WTC11 (cell line): ENCODE measurements around the gene QKI. TPM values are rescaled to one million over a fixed set of nuclear protein-coding genes. Genes with fewer than 3 reads are reported as not detected.

ENCODE experiments used
- ATAC-seq: fragments of 200-7000 bp; cut with Tn5 transposase; 2 replicates; pipeline ENCODE4 v1.10.0; 2021; ENCODE audit warnings: mild to moderate bottlenecking, moderate library complexity
- CTCF ChIA-PET: fragments of 300-600 bp; sonication (Branson Sonifier 250); formaldehyde crosslinking; loops from one replicate; lab custom pipeline; 2021; ENCODE audit warnings: antibody characterized with exemption; lab: Charles Lee
- POLR2A ChIA-PET: fragments of 350-600 bp; sonication (Branson Sonifier 250); formaldehyde crosslinking; loops from one replicate; lab custom pipeline; 2021; ENCODE audit warnings: antibody characterized with exemption; lab: Charles Lee
- DNase-seq: peaks from one replicate; pipeline ENCODE4 v3.0.0; 2021; ENCODE audit warnings: low spot score
- H3K27ac Mint-ChIP-seq: 2 replicates; pipeline ENCODE4 v1.8.0; 2021; ENCODE audit warnings: mixed read lengths
- H3K27me3 Mint-ChIP-seq: 2 replicates; pipeline ENCODE4 v1.8.0; 2021; ENCODE audit warnings: low read depth, mild to moderate bottlenecking, moderate library complexity, mixed read lengths
- H3K36me3 Mint-ChIP-seq: 2 replicates; pipeline ENCODE4 v1.8.0; 2021; ENCODE audit warnings: mixed read lengths
- H3K4me1 Mint-ChIP-seq: 2 replicates; pipeline ENCODE4 v1.8.0; 2022; ENCODE audit warnings: mixed read lengths
- H3K4me3 Mint-ChIP-seq: 2 replicates; pipeline ENCODE4 v1.8.0; 2021; ENCODE audit warnings: mild to moderate bottlenecking, moderate library complexity, mixed read lengths
- H3K9me3 Mint-ChIP-seq: 2 replicates; pipeline ENCODE4 v1.8.0; 2021; ENCODE audit warnings: mixed read lengths
- AR ChIP-seq: fragments of 250-450 bp; sonication (Bioruptor Pico); IDR thresholded peaks from 2 replicates; pipeline ENCODE4 v1.9.0; 2021; ENCODE audit warnings: mild to moderate bottlenecking
- ATF2 ChIP-seq: sonication (generic); formaldehyde crosslinking; IDR thresholded peaks from 2 replicates; pipeline ENCODE4 v1.8.1; 2022; ENCODE audit warnings: low read depth, missing genetic modification reagents, borderline replicate concordance
- FOXJ3 ChIP-seq: sonication (generic); formaldehyde crosslinking; IDR thresholded peaks from 2 replicates; pipeline ENCODE4 v1.9.0; 2021; ENCODE audit warnings: missing genetic modification reagents, mild to moderate bottlenecking, borderline replicate concordance
- FOXP1 ChIP-seq: sonication (generic); formaldehyde crosslinking; IDR thresholded peaks from 2 replicates; pipeline ENCODE4 v1.8.0; 2022; ENCODE audit warnings: missing genetic modification reagents, mild to moderate bottlenecking, moderate library complexity, borderline replicate concordance
- GABPB1 ChIP-seq: sonication (generic); formaldehyde crosslinking; IDR thresholded peaks from 2 replicates; pipeline ENCODE4 v1.8.1; 2023; ENCODE audit warnings: mild to moderate bottlenecking, missing genetic modification reagents
- JUN ChIP-seq: sonication (generic); formaldehyde crosslinking; IDR thresholded peaks from 2 replicates; pipeline ENCODE4 v1.8.0; 2023; ENCODE audit warnings: mild to moderate bottlenecking, missing genetic modification reagents
- NR2C2 ChIP-seq: sonication (generic); formaldehyde crosslinking; IDR thresholded peaks from 2 replicates; pipeline ENCODE4 v1.8.0; 2022; ENCODE audit warnings: mild to moderate bottlenecking, missing genetic modification reagents
- NR3C1 ChIP-seq: sonication (generic); formaldehyde crosslinking; conservative IDR thresholded peaks from 2 replicates; pipeline ENCODE4 v1.8.1; 2023; ENCODE audit warnings: low read depth, mild to moderate bottlenecking, missing genetic modification reagents
- OVOL2 ChIP-seq: fragments of 250-450 bp; sonication (Bioruptor Pico); IDR thresholded peaks from 2 replicates; pipeline ENCODE4 v1.9.0; 2021; ENCODE audit warnings: mild to moderate bottlenecking, borderline replicate concordance
- PRRX2 ChIP-seq: fragments of 250-450 bp; sonication (Bioruptor Pico); IDR thresholded peaks from 2 replicates; pipeline ENCODE4 v1.8.0; 2021; ENCODE audit warnings: mild to moderate bottlenecking
- SMAD4 ChIP-seq: sonication (generic); formaldehyde crosslinking; IDR thresholded peaks from 2 replicates; pipeline ENCODE4 v1.8.0; 2022; ENCODE audit warnings: mild to moderate bottlenecking, missing genetic modification reagents
- TCF7 ChIP-seq: sonication (generic); formaldehyde crosslinking; IDR thresholded peaks from 2 replicates; pipeline ENCODE4 v1.8.0; 2022; ENCODE audit warnings: mild to moderate bottlenecking, low read depth, missing genetic modification reagents, moderate library complexity
- TEAD1 ChIP-seq: sonication (generic); formaldehyde crosslinking; IDR thresholded peaks from 2 replicates; pipeline ENCODE4 v1.8.0; 2022; ENCODE audit warnings: mild to moderate bottlenecking, missing genetic modification reagents
- ZBTB21 ChIP-seq: sonication (generic); formaldehyde crosslinking; IDR thresholded peaks from 2 replicates; pipeline ENCODE4 v1.8.1; 2023; ENCODE audit warnings: mild to moderate bottlenecking, missing genetic modification reagents, borderline replicate concordance
- ZNF219 ChIP-seq: sonication (generic); formaldehyde crosslinking; IDR thresholded peaks from 2 replicates; pipeline ENCODE4 v1.8.0; 2023; ENCODE audit warnings: missing genetic modification reagents, mild to moderate bottlenecking, borderline replicate concordance
- ZNF232 ChIP-seq: sonication (generic); formaldehyde crosslinking; IDR thresholded peaks from 2 replicates; pipeline ENCODE4 v1.8.0; 2022; ENCODE audit warnings: mild to moderate bottlenecking, missing genetic modification reagents
- ZNF263 ChIP-seq: sonication (generic); formaldehyde crosslinking; IDR thresholded peaks from 2 replicates; pipeline ENCODE4 v1.8.1; 2022; ENCODE audit warnings: low read depth, mild to moderate bottlenecking, moderate library complexity, missing genetic modification reagents
- ZNF423 ChIP-seq: fragments of 250-450 bp; sonication (Bioruptor Pico); IDR thresholded peaks from 2 replicates; pipeline ENCODE4 v2.1.2; 2022; ENCODE audit warnings: mild to moderate bottlenecking, moderate library complexity
- ZNF671 ChIP-seq: fragments of 250-450 bp; sonication (Bioruptor Pico); IDR thresholded peaks from 2 replicates; pipeline ENCODE4 v1.8.0; 2021; ENCODE audit warnings: mild to moderate bottlenecking
- total RNA-seq: library from RNA; stranded (reverse); gene quantifications from 3 replicates; pipeline ENCODE4 v1.2.3, GENCODE V29; 2021
- TF ChIP-seq, protein P1 (sequence below): sonication (generic); formaldehyde crosslinking; IDR thresholded peaks from 2 replicates; pipeline ENCODE4 v1.8.0; 2022; ENCODE audit warnings: missing genetic modification reagents
- TF ChIP-seq, protein P2 (sequence below): sonication (generic); formaldehyde crosslinking; IDR thresholded peaks from 2 replicates; pipeline ENCODE4 v1.8.0; 2022; ENCODE audit warnings: mild to moderate bottlenecking, missing genetic modification reagents

The QKI gene
- total RNA-seq, 1 experiment from 2014 or later, result 145 TPM

DNA sequence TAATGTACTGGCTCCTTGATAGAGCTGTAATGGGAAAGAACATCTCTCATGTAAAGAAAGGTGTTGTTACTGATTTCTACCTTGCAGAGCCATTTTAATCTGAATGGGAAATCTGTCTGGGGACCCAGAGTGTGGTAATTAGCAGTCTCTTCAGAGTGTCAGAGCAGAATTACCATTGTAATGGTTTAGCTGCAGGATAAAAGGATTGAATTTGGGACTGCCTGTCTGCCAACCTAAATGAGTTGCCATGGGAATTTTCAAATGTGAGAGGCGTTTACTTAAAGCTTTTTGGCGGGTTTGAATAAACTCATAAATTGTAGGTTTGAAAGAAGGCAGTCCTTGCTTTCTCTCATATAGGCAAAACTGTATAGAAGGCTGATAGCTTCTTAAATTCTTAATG lies 128.8 kb downstream of the QKI start (continued):
- TF ChIP-seq AR, result no peak
- TF ChIP-seq FOXJ3 (CRISPR knock-in tag), result no peak
- TF ChIP-seq, all 79 proteins: peak for 0

DNA sequence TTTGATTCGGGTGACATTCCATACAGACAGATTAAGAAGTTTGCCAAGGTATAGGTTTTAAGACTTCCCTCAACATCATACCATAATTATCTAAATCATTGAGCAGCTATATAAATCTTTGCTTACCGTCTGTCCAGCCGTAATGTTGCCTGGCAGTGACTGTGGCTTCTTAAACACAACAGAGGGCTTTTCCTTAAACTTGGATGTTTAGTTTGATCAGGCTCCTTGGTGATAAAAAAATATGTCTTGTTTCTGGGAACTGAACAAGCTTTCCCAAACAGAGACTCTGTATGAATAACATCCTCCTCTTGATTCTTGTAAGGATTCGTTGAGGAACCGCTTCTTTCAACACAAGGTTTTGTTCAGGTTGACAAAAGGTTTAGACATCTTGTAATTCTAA lies 130.9 kb downstream of the QKI start:
- no peak for DNase-seq
- Mint-ChIP-seq H3K4me1 (peaks cover 72% of the 10 kb centered on the region), H3K4me3 (no peak overlapping the region), H3K9me3 (no peaks in the 10 kb centered on the region), H3K27me3 (no peaks in the 10 kb centered on the region), H3K27ac (no peak overlapping the region), H3K36me3 (no peaks in the 10 kb centered on the region)
- ChIA-PET CTCF (interaction anchor here (1.0 to 1.5 kb wide), 2 partner anchors 9 to 44 kb away, joined by 3 to 4 read pairs; no protein-coding TSS in a partner anchor), POLR2A (no interaction called here)
- TF ChIP-seq ZNF423 (CRISPR knock-in tag) (no peak), ATF2 (CRISPR knock-in tag) (no peak)
- TF ChIP-seq, all 79 proteins: peak for 0
- ATAC-seq, result no peak

GRCh38 chr6:163547287-163547686 lies 132.8 kb downstream of the QKI start:
- Mint-ChIP-seq H3K27me3 (no peaks in the 10 kb centered on the region), H3K4me3 (no peak overlapping the region), H3K36me3 (peaks cover 10% of the 10 kb centered on the region), H3K4me1 (peaks cover 57% of the 10 kb centered on the region), H3K27ac (peak overlapping the region; percentile 68)
- CTCF ChIA-PET, result no interaction called here
- no peak for DNase-seq
- POLR2A ChIA-PET, result no interaction called here
- TF ChIP-seq ZBTB21 (CRISPR knock-in tag), result no peak
- TF ChIP-seq OVOL2 (CRISPR knock-in tag), result no peak
- no peak for TF ChIP-seq GABPB1 (CRISPR knock-in tag)
- TF ChIP-seq, all 79 proteins: peak for 0
- H3K9me3 Mint-ChIP-seq, result peaks cover 8% of the 10 kb centered on the region; the same call in 1 of the 2 replicates
- ATAC-seq, result no peak

- H3K27me3 Mint-ChIP-seq, result no peaks in the 10 kb centered on the region
- H3K4me1 Mint-ChIP-seq, result peaks cover 46% of the 10 kb centered on the region
- no peak for DNase-seq
- ChIA-PET CTCF (no interaction called here), POLR2A (no interaction called here)
- peaks cover 10% of the 10 kb centered on the region for H3K36me3 Mint-ChIP-seq
- H3K27ac Mint-ChIP-seq, result no peak overlapping the region
- peaks cover 8% of the 10 kb centered on the region; the same call in 1 of the 2 replicates for H3K9me3 Mint-ChIP-seq
- ATAC-seq, result no peak
- H3K4me3 Mint-ChIP-seq, result no peak overlapping the region
- TF ChIP-seq ZBTB21 (CRISPR knock-in tag) (no peak), NR3C1 (CRISPR knock-in tag) (no peak), TEAD1 (CRISPR knock-in tag) (no peak), ZNF219 (CRISPR knock-in tag) (no peak), PRRX2 (CRISPR knock-in tag) (no peak), JUN (CRISPR knock-in tag) (no peak), ZNF671 (CRISPR knock-in tag) (no peak), NR2C2 (CRISPR knock-in tag) (no peak), FOXP1 (CRISPR knock-in tag) (no peak), ZNF263 (CRISPR knock-in tag) (no peak), ZNF232 (no peak), SMAD4 (CRISPR knock-in tag) (no peak), TCF7 (no peak)
- TF ChIP-seq, protein P1, sequence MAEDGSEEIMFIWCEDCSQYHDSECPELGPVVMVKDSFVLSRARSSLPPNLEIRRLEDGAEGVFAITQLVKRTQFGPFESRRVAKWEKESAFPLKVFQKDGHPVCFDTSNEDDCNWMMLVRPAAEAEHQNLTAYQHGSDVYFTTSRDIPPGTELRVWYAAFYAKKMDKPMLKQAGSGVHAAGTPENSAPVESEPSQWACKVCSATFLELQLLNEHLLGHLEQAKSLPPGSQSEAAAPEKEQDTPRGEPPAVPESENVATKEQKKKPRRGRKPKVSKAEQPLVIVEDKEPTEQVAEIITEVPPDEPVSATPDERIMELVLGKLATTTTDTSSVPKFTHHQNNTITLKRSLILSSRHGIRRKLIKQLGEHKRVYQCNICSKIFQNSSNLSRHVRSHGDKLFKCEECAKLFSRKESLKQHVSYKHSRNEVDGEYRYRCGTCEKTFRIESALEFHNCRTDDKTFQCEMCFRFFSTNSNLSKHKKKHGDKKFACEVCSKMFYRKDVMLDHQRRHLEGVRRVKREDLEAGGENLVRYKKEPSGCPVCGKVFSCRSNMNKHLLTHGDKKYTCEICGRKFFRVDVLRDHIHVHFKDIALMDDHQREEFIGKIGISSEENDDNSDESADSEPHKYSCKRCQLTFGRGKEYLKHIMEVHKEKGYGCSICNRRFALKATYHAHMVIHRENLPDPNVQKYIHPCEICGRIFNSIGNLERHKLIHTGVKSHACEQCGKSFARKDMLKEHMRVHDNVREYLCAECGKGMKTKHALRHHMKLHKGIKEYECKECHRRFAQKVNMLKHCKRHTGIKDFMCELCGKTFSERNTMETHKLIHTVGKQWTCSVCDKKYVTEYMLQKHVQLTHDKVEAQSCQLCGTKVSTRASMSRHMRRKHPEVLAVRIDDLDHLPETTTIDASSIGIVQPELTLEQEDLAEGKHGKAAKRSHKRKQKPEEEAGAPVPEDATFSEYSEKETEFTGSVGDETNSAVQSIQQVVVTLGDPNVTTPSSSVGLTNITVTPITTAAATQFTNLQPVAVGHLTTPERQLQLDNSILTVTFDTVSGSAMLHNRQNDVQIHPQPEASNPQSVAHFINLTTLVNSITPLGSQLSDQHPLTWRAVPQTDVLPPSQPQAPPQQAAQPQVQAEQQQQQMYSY (CRISPR knock-in tag), result no peak
- TF ChIP-seq, protein P2, sequence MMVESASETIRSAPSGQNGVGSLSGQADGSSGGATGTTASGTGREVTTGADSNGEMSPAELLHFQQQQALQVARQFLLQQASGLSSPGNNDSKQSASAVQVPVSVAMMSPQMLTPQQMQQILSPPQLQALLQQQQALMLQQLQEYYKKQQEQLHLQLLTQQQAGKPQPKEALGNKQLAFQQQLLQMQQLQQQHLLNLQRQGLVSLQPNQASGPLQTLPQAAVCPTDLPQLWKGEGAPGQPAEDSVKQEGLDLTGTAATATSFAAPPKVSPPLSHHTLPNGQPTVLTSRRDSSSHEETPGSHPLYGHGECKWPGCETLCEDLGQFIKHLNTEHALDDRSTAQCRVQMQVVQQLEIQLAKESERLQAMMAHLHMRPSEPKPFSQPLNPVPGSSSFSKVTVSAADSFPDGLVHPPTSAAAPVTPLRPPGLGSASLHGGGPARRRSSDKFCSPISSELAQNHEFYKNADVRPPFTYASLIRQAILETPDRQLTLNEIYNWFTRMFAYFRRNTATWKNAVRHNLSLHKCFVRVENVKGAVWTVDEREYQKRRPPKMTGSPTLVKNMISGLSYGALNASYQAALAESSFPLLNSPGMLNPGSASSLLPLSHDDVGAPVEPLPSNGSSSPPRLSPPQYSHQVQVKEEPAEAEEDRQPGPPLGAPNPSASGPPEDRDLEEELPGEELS (CRISPR knock-in tag), result no peak
Observed at GRCh38 chr6:163548624-163549023, 134.1 kb downstream of the QKI start.
